Measurements from ENCODE around the gene NDUFA13.

NDUFA13 gene

GRCh38 chr19:19485161-19485997 lies 30.6 kb upstream of the NDUFA13 start:
- H3K9ac ChIP-seq (ENCODE audit: low read length) = no peak overlapping the region
- no peak overlapping the region for H3K27ac ChIP-seq (ENCODE audit: low read depth, low read length)
- no peak overlapping the region for H3K4me3 ChIP-seq (ENCODE audit: low read length)
- H3K27me3 ChIP-seq (ENCODE audit: control insufficient read depth, insufficient read depth, low read length) = no peaks in the 10 kb centered on the region
- H3K36me3 ChIP-seq (ENCODE audit: control insufficient read depth, insufficient read depth, low read length) = no peaks in the 10 kb centered on the region
- H3K4me1 ChIP-seq (ENCODE audit: control insufficient read depth, insufficient read depth, low read length) = peaks cover 12% of the 10 kb centered on the region

GRCh38 chr19:19485998-19486290 lies 30.1 kb upstream of the NDUFA13 start:
- Histone ChIP-seq H3K27me3 (ENCODE audit: control insufficient read depth, insufficient read depth, low read length) (no peaks in the 10 kb centered on the region), H3K9ac (ENCODE audit: low read length) (no peak overlapping the region), H3K27ac (ENCODE audit: low read depth, low read length) (no peak overlapping the region), H3K4me3 (ENCODE audit: low read length) (no peak overlapping the region), H3K4me1 (ENCODE audit: control insufficient read depth, insufficient read depth, low read length) (peaks cover 12% of the 10 kb centered on the region), H3K36me3 (ENCODE audit: control insufficient read depth, insufficient read depth, low read length) (no peaks in the 10 kb centered on the region)

GRCh38 chr19:19486343-19487076 lies 29.5 kb upstream of the NDUFA13 start:
- Histone ChIP-seq H3K4me3 (ENCODE audit: low read length) (no peak overlapping the region), H3K9ac (ENCODE audit: low read length) (no peak overlapping the region), H3K36me3 (ENCODE audit: control insufficient read depth, insufficient read depth, low read length) (no peaks in the 10 kb centered on the region), H3K4me1 (ENCODE audit: control insufficient read depth, insufficient read depth, low read length) (peaks cover 12% of the 10 kb centered on the region), H3K27ac (ENCODE audit: low read depth, low read length) (no peak overlapping the region), H3K27me3 (ENCODE audit: control insufficient read depth, insufficient read depth, low read length) (no peaks in the 10 kb centered on the region)

GRCh38 chr19:19487077-19487949 lies 28.7 kb upstream of the NDUFA13 start:
- Histone ChIP-seq H3K9ac (ENCODE audit: low read length) (no peak overlapping the region), H3K27ac (ENCODE audit: low read depth, low read length) (no peak overlapping the region), H3K36me3 (ENCODE audit: control insufficient read depth, insufficient read depth, low read length) (peaks cover 3% of the 10 kb centered on the region), H3K4me1 (ENCODE audit: control insufficient read depth, insufficient read depth, low read length) (peaks cover 12% of the 10 kb centered on the region), H3K4me3 (ENCODE audit: low read length) (no peak overlapping the region), H3K27me3 (ENCODE audit: control insufficient read depth, insufficient read depth, low read length) (no peaks in the 10 kb centered on the region)

- no peaks in the 10 kb centered on the region for H3K27me3 ChIP-seq (ENCODE audit: control insufficient read depth, insufficient read depth, low read length)
- peaks cover 12% of the 10 kb centered on the region for H3K4me1 ChIP-seq (ENCODE audit: control insufficient read depth, insufficient read depth, low read length)
- peak overlapping the region; percentile 46 for H3K27ac ChIP-seq (ENCODE audit: low read depth, low read length)
- no peak overlapping the region for H3K4me3 ChIP-seq (ENCODE audit: low read length)
- no peak overlapping the region for H3K9ac ChIP-seq (ENCODE audit: low read length)
- H3K36me3 ChIP-seq (ENCODE audit: control insufficient read depth, insufficient read depth, low read length) = peaks cover 4% of the 10 kb centered on the region
These were observed 27.8 kb upstream of the NDUFA13 start for GRCh38 chr19:19487950-19488874.

GRCh38 chr19:19488875-19489690 lies 26.9 kb upstream of the NDUFA13 start:
- Histone ChIP-seq H3K36me3 (ENCODE audit: control insufficient read depth, insufficient read depth, low read length) (peaks cover 8% of the 10 kb centered on the region), H3K27me3 (ENCODE audit: control insufficient read depth, insufficient read depth, low read length) (no peaks in the 10 kb centered on the region), H3K27ac (ENCODE audit: low read depth, low read length) (peak overlapping the region; percentile 46), H3K9ac (ENCODE audit: low read length) (no peak overlapping the region), H3K4me1 (ENCODE audit: control insufficient read depth, insufficient read depth, low read length) (peaks cover 12% of the 10 kb centered on the region), H3K4me3 (ENCODE audit: low read length) (peak overlapping the region; percentile 46)

GRCh38 chr19:19489804-19490204 lies 26.2 kb upstream of the NDUFA13 start:
- H3K27me3 ChIP-seq (ENCODE audit: control insufficient read depth, insufficient read depth, low read length) = no peaks in the 10 kb centered on the region
- peaks cover 12% of the 10 kb centered on the region for H3K4me1 ChIP-seq (ENCODE audit: control insufficient read depth, insufficient read depth, low read length)
- peaks cover 13% of the 10 kb centered on the region for H3K36me3 ChIP-seq (ENCODE audit: control insufficient read depth, insufficient read depth, low read length)
- peak overlapping the region; percentile 46 for H3K27ac ChIP-seq (ENCODE audit: low read depth, low read length)
- no peak overlapping the region for H3K9ac ChIP-seq (ENCODE audit: low read length)
- H3K4me3 ChIP-seq (ENCODE audit: low read length) = no peak overlapping the region

- no peak overlapping the region for H3K9ac ChIP-seq (ENCODE audit: low read length)
- peak overlapping the region; percentile 46 for H3K27ac ChIP-seq (ENCODE audit: low read depth, low read length)
- H3K4me1 ChIP-seq (ENCODE audit: control insufficient read depth, insufficient read depth, low read length) = peaks cover 12% of the 10 kb centered on the region
- H3K27me3 ChIP-seq (ENCODE audit: control insufficient read depth, insufficient read depth, low read length) = no peaks in the 10 kb centered on the region
- H3K36me3 ChIP-seq (ENCODE audit: control insufficient read depth, insufficient read depth, low read length) = peaks cover 13% of the 10 kb centered on the region
- no peak overlapping the region for H3K4me3 ChIP-seq (ENCODE audit: low read length)
These were observed 25.6 kb upstream of the NDUFA13 start for GRCh38 chr19:19490214-19490968.

GRCh38 chr19:19491321-19492025 lies 24.6 kb upstream of the NDUFA13 start:
- Histone ChIP-seq H3K27ac (ENCODE audit: low read depth, low read length) (no peak overlapping the region), H3K9ac (ENCODE audit: low read length) (no peak overlapping the region), H3K4me3 (ENCODE audit: low read length) (no peak overlapping the region), H3K27me3 (ENCODE audit: control insufficient read depth, insufficient read depth, low read length) (no peaks in the 10 kb centered on the region), H3K36me3 (ENCODE audit: control insufficient read depth, insufficient read depth, low read length) (peaks cover 19% of the 10 kb centered on the region), H3K4me1 (ENCODE audit: control insufficient read depth, insufficient read depth, low read length) (peaks cover 12% of the 10 kb centered on the region)

- Histone ChIP-seq H3K4me1 (ENCODE audit: control insufficient read depth, insufficient read depth, low read length) (peaks cover 12% of the 10 kb centered on the region), H3K36me3 (ENCODE audit: control insufficient read depth, insufficient read depth, low read length) (peaks cover 22% of the 10 kb centered on the region)
These were observed 23.9 kb upstream of the NDUFA13 start for GRCh38 chr19:19492026-19492610.

More at GRCh38 chr19:19492026-19492610, 23.9 kb upstream of the NDUFA13 start:
- Histone ChIP-seq H3K9ac (ENCODE audit: low read length) (no peak overlapping the region), H3K27ac (ENCODE audit: low read depth, low read length) (no peak overlapping the region), H3K27me3 (ENCODE audit: control insufficient read depth, insufficient read depth, low read length) (no peaks in the 10 kb centered on the region), H3K4me3 (ENCODE audit: low read length) (no peak overlapping the region)
